ENCODE measurements around the gene ZBED4.

The ZBED4 gene

DNA sequence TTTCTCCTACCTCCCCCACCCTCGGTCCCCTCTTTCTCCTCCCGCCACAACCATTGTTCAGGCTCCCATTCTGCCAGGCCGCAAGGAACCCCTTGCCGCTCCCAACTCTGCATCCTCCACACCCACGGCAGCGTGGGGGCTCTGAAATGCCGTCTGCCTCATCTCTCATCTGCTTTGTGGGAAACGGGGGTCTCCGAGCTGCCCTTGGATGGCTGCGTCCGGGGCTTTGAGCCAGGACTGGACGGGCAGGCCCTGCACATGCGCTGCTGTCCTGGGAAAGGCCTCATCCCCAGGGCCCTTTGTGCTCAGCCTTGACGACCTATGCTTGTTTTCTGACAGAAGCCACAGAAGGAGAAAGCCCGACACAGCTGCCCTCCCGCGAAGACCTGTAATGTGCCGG lies 73.3 kb downstream of the ZBED4 start:
- H3K9ac ChIP-seq (ENCODE audit: low read length): no peak overlapping the region

DNA sequence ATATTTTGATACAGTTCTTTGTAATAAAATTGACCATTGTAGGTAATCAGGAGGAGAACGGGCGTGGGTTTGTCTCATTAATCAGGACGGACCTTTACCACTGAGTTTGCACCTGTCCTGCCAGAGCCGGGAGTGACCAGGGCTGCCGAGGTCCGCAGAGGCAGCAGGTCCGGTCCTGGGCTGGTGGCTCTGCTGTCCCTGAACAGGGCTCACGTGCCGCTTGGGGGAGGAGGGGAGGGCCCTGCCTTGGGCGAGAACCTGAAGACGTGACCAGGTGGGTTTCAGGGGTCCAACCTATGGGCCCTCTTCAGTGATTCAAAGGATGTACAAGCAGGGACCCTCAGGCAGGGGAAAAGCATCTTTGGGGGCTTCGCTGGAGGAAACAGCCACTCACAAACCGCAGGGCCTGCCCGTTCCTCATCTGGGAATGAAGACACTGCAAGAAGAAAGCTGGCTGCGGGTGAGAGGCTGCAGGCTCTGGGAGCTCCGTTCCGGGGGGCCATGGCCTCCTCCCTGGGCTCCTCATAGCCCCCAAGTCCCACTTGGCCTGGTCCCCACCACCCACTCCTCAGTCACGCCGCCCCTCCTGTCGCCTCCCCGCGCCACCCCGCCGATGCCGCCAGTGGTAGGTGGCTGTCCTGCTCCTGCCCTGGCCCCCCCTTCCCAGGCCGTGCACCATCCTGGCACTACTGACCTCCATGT lies 74.0 kb downstream of the ZBED4 start:
- no peaks in the 10 kb centered on the region for H3K36me3 ChIP-seq (replicated peaks; ENCODE audit: low read depth, low read length)
- no peak overlapping the region for H3K4me3 ChIP-seq (ENCODE audit: low read length)
- H3K4me1 ChIP-seq (ENCODE audit: low read length): peaks cover 38% of the 10 kb centered on the region
- H3K27me3 ChIP-seq (ENCODE audit: low read depth, low read length): no peaks in the 10 kb centered on the region
- TF ChIP-seq, protein P1, sequence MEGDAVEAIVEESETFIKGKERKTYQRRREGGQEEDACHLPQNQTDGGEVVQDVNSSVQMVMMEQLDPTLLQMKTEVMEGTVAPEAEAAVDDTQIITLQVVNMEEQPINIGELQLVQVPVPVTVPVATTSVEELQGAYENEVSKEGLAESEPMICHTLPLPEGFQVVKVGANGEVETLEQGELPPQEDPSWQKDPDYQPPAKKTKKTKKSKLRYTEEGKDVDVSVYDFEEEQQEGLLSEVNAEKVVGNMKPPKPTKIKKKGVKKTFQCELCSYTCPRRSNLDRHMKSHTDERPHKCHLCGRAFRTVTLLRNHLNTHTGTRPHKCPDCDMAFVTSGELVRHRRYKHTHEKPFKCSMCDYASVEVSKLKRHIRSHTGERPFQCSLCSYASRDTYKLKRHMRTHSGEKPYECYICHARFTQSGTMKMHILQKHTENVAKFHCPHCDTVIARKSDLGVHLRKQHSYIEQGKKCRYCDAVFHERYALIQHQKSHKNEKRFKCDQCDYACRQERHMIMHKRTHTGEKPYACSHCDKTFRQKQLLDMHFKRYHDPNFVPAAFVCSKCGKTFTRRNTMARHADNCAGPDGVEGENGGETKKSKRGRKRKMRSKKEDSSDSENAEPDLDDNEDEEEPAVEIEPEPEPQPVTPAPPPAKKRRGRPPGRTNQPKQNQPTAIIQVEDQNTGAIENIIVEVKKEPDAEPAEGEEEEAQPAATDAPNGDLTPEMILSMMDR (IDR thresholded peaks at IDR 0.05; ENCODE audit: low read depth, low read length): no peak
- no peak for TF ChIP-seq EZH2phosphoT487 (IDR thresholded peaks at IDR 0.05; ENCODE audit: low read depth)
- no peak overlapping the region for H3K27ac ChIP-seq (ENCODE audit: low read length)
- H4K20me1 ChIP-seq (ENCODE audit: insufficient read depth, low read length): no peaks in the 10 kb centered on the region
- H3K79me2 ChIP-seq (ENCODE audit: low read length): no peaks in the 10 kb centered on the region
- no peak overlapping the region for H2AFZ ChIP-seq (ENCODE audit: low read depth, low read length)
- no peak overlapping the region for H3K4me2 ChIP-seq (ENCODE audit: low read length)
- peaks cover 3% of the 10 kb centered on the region; the same call in 1 of the 2 replicates for H3K9me3 ChIP-seq (ENCODE audit: insufficient read depth, low read length)
- H3K9ac ChIP-seq (ENCODE audit: low read length): no peak overlapping the region

More for the DNA sequence above, 73.3 kb downstream of the ZBED4 start:
- Histone ChIP-seq H3K4me3 (ENCODE audit: low read length) (no peak overlapping the region), H2AFZ (ENCODE audit: low read depth, low read length) (no peak overlapping the region), H4K20me1 (ENCODE audit: insufficient read depth, low read length) (no peaks in the 10 kb centered on the region), H3K4me2 (ENCODE audit: low read length) (no peak overlapping the region), H3K9me3 (ENCODE audit: insufficient read depth, low read length) (peaks cover 3% of the 10 kb centered on the region; the same call in 1 of the 2 replicates), H3K4me1 (ENCODE audit: low read length) (peaks cover 38% of the 10 kb centered on the region), H3K79me2 (ENCODE audit: low read length) (no peaks in the 10 kb centered on the region), H3K27ac (ENCODE audit: low read length) (no peak overlapping the region), H3K36me3 (replicated peaks; ENCODE audit: low read depth, low read length) (no peaks in the 10 kb centered on the region), H3K27me3 (ENCODE audit: low read depth, low read length) (no peaks in the 10 kb centered on the region)
- TF ChIP-seq, protein P1 (IDR thresholded peaks at IDR 0.05; ENCODE audit: low read depth, low read length): no peak
- no peak for TF ChIP-seq EZH2phosphoT487 (IDR thresholded peaks at IDR 0.05; ENCODE audit: low read depth)

DNA sequence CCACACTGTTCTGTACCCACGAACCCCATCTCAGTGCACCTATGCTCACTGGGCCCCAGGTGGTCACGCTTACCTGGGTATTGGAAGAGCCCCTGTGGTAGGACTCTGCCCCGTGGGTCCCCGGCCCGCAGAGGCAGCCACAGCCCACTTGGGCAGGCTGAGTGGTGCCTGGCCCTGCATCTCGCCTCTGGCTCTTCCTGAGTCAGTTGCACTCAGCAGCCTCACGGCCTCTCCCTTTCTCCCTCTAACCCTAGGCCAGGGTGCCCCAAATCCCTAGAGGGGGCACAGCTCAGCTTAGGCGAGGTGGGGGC lies 74.5 kb downstream of the ZBED4 start:
- TF ChIP-seq EZH2phosphoT487 (IDR thresholded peaks at IDR 0.05; ENCODE audit: low read depth): no peak
- TF ChIP-seq, protein P1 (IDR thresholded peaks at IDR 0.05; ENCODE audit: low read depth, low read length): no peak
- Histone ChIP-seq H3K4me3 (ENCODE audit: low read length) (no peak overlapping the region), H2AFZ (ENCODE audit: low read depth, low read length) (no peak overlapping the region)

DNA sequence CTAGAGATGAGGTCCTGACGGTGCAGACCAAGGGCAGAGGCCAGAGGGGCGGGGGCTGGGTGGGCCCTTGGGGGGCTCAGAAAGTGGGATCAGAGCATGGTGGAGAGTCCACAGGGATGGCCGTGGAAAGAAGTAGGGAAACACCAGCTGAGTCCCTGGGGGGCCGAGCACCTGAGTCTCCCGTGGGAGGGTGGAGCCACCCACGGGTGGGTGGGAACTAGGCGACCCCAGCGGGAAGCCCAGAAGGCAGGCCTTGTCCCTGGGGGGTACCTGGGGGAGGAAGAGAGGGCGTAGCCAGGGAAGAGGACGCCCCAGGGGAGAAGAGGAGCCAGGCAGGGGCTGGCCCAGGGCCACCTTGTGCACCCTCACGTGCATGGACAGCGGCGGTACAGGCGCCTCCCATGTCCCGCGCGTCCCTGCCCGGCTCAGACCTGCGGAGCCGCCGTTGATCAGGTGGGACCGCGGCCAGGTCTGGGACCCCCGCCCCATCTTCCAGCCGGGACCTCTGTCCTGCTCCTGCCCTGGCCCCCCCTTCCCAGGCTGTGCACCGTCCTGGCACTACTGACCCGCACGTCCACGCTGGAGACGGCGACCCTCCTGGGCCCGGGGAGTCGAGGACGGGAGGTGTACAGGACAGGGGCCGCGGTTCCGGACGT lies 75.0 kb downstream of the ZBED4 start:
- Histone ChIP-seq H3K4me1 (ENCODE audit: low read length) (peaks cover 48% of the 10 kb centered on the region), H4K20me1 (ENCODE audit: insufficient read depth, low read length) (no peaks in the 10 kb centered on the region), H2AFZ (ENCODE audit: low read depth, low read length) (no peak overlapping the region), H3K9me3 (ENCODE audit: insufficient read depth, low read length) (peaks cover 3% of the 10 kb centered on the region; the same call in 1 of the 2 replicates), H3K36me3 (replicated peaks; ENCODE audit: low read depth, low read length) (peaks cover 2% of the 10 kb centered on the region), H3K27ac (ENCODE audit: low read length) (no peak overlapping the region), H3K9ac (ENCODE audit: low read length) (no peak overlapping the region), H3K79me2 (ENCODE audit: low read length) (no peaks in the 10 kb centered on the region), H3K4me3 (ENCODE audit: low read length) (no peak overlapping the region), H3K4me2 (ENCODE audit: low read length) (no peak overlapping the region), H3K27me3 (ENCODE audit: low read depth, low read length) (no peaks in the 10 kb centered on the region)
- TF ChIP-seq EZH2phosphoT487 (IDR thresholded peaks at IDR 0.05; ENCODE audit: low read depth): no peak
- TF ChIP-seq, protein P1 (IDR thresholded peaks at IDR 0.05; ENCODE audit: low read depth, low read length): no peak

More for the DNA sequence above, 74.5 kb downstream of the ZBED4 start:
- Histone ChIP-seq H3K4me2 (ENCODE audit: low read length) (no peak overlapping the region), H4K20me1 (ENCODE audit: insufficient read depth, low read length) (no peaks in the 10 kb centered on the region), H3K36me3 (replicated peaks; ENCODE audit: low read depth, low read length) (no peaks in the 10 kb centered on the region), H3K4me1 (ENCODE audit: low read length) (peaks cover 42% of the 10 kb centered on the region), H3K27me3 (ENCODE audit: low read depth, low read length) (no peaks in the 10 kb centered on the region), H3K27ac (ENCODE audit: low read length) (no peak overlapping the region), H3K9me3 (ENCODE audit: insufficient read depth, low read length) (peaks cover 3% of the 10 kb centered on the region; the same call in 1 of the 2 replicates), H3K9ac (ENCODE audit: low read length) (no peak overlapping the region), H3K79me2 (ENCODE audit: low read length) (no peaks in the 10 kb centered on the region)

Data from OCI-LY3 (cell line).